ENCODE data around the gene SLC2A6.

DNA sequence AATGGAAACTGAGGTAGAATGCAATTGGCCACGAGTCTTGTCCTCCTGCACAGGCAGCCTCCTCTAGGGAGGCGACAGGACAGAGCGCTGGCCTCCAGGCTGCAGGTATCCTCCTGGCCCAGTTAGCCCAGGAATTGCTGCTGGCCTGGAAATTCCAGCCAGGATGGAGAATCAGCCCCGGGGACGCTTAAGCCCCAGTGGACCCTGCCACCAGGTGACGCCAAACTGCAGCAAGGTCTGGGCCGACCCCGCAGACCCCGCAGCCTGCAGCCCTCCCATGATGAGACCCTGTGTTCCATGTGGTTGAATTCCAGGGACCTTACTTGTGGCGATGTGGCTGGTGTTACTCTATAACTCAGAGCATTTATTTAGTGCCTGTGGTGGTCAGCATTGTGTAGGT is 11.8 kb downstream of the SLC2A6 start:
- TF ChIP-seq, protein P1, sequence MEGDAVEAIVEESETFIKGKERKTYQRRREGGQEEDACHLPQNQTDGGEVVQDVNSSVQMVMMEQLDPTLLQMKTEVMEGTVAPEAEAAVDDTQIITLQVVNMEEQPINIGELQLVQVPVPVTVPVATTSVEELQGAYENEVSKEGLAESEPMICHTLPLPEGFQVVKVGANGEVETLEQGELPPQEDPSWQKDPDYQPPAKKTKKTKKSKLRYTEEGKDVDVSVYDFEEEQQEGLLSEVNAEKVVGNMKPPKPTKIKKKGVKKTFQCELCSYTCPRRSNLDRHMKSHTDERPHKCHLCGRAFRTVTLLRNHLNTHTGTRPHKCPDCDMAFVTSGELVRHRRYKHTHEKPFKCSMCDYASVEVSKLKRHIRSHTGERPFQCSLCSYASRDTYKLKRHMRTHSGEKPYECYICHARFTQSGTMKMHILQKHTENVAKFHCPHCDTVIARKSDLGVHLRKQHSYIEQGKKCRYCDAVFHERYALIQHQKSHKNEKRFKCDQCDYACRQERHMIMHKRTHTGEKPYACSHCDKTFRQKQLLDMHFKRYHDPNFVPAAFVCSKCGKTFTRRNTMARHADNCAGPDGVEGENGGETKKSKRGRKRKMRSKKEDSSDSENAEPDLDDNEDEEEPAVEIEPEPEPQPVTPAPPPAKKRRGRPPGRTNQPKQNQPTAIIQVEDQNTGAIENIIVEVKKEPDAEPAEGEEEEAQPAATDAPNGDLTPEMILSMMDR (IDR thresholded peaks at IDR 0.05) = no peak
- TF ChIP-seq ZFX (IDR thresholded peaks at IDR 0.05; ENCODE audit: borderline replicate concordance) = no peak
